Muscle of back (tissue), 13 donors: ENCODE measurements around the gene UPF2. TPM values are rescaled to one million over a fixed set of nuclear protein-coding genes. Genes with fewer than 3 reads are reported as not detected.
"Not testable (repeated sequence)": the region's sequence is repeated elsewhere in the genome, so short reads cannot be mapped to it uniquely, and the experiment has no call there.

ENCODE experiments used
- DNase-seq, 3 donors: peaks; one replicate each; pipeline versions ENCODE4 v3.0.0 to v3.0.0-alpha.2; 2013
- long read RNA-seq, 9 donors: transcript quantifications; one replicate each; lab custom pipeline, GENCODE V29; 2026
- polyA plus RNA-seq, 10 donors: library from polyadenylated mRNA; unstranded; fragments of 120-200 nt; gene quantifications; one replicate each; pipeline ENCODE4 v1.2.1, GENCODE V29; 2013; ENCODE audit not compliant: insufficient read length in 10 of 10

UPF2 gene
- polyA plus RNA-seq: 10 to 100 TPM; 15.5 to 25.5 (median 20.3) TPM
- long read RNA-seq, donor 1, partial matches to known transcripts: 0 of 2 reads
- long read RNA-seq, donor 1, other reads (novel, unspliced or antisense): 0 of 2 reads
- long read RNA-seq, donor 2, partial matches to known transcripts: 23 of 23 reads
- long read RNA-seq, donor 2, other reads (novel, unspliced or antisense): 0 of 23 reads
- long read RNA-seq, donor 3: 0 reads
- long read RNA-seq, donor 4, full-length matches to known transcripts: 1 of 12 reads
- long read RNA-seq, donor 4, partial matches to known transcripts: 11 of 12 reads
- long read RNA-seq, donor 4, other reads (novel, unspliced or antisense): 0 of 12 reads
- long read RNA-seq, donor 5, partial matches to known transcripts: 32 of 32 reads
- long read RNA-seq, donor 5, other reads (novel, unspliced or antisense): 0 of 32 reads
- long read RNA-seq, donor 6, full-length matches to known transcripts: 1 of 25 reads
- long read RNA-seq, donor 6, partial matches to known transcripts: 24 of 25 reads
- long read RNA-seq, donor 6, other reads (novel, unspliced or antisense): 0 of 25 reads
- long read RNA-seq, donor 7, partial matches to known transcripts: 42 of 42 reads
- long read RNA-seq, donor 7, other reads (novel, unspliced or antisense): 0 of 42 reads
- long read RNA-seq, donor 8, partial matches to known transcripts: 24 of 24 reads
- long read RNA-seq, donor 8, other reads (novel, unspliced or antisense): 0 of 24 reads
- long read RNA-seq, donor 9: 0 reads

GRCh38 chr10:12042797-12043651 lies at the start of gene UPF2:
UPF2 (minus strand) TSS chr10:12042809; CDS start chr10:12035423, 7,386 bp downstream.
- peak; percentile 98 to 99 (median 98) for DNase-seq

- DNase-seq: no peak
These were observed 48.8 kb upstream of the UPF2 start for GRCh38 chr10:12091421-12091820.

GRCh38 chr10:12088919-12089318 lies 46.3 kb upstream of the UPF2 start:
- DNase-seq: no peak

GRCh38 chr10:12081879-12082557 lies 39.4 kb upstream of the UPF2 start:
- DNase-seq: no peak

- no peak for DNase-seq
These were observed 38.9 kb upstream of the UPF2 start for GRCh38 chr10:12081470-12081869.

- no peak for DNase-seq
These were observed 35.1 kb upstream of the UPF2 start for GRCh38 chr10:12077580-12078180.

GRCh38 chr10:12073526-12073925 lies 30.9 kb upstream of the UPF2 start:
- DNase-seq: no peak

- not testable (repeated sequence) for DNase-seq
These were observed 28.8 kb upstream of the UPF2 start for GRCh38 chr10:12071441-12071840.

- DNase-seq: peak; percentile 98 to 99 (median 99)
These were observed 26.1 kb upstream of the UPF2 start, which contains the start of gene DHTKD1 for GRCh38 chr10:12068449-12069269. DHTKD1 (plus strand) TSS chr10:12068954; CDS start chr10:12069034, 80 bp downstream.

- peak in 1 of 3 donors; percentile 58 for DNase-seq
These were observed 24.7 kb upstream of the UPF2 start for GRCh38 chr10:12067336-12067735.

- no peak for DNase-seq
These were observed 20.8 kb upstream of the UPF2 start for GRCh38 chr10:12063483-12063818.

- no peak for DNase-seq
These were observed 20.3 kb upstream of the UPF2 start for GRCh38 chr10:12062754-12063482.

- DNase-seq: no peak
These were observed 18.5 kb upstream of the UPF2 start for GRCh38 chr10:12061124-12061523.

GRCh38 chr10:12056748-12057147 lies 14.1 kb upstream of the UPF2 start:
- DNase-seq: no peak

GRCh38 chr10:12055732-12056131 lies 13.1 kb upstream of the UPF2 start:
- DNase-seq: no peak

- DNase-seq: no peak
These were observed 8.6 kb upstream of the UPF2 start for GRCh38 chr10:12051241-12051640.

GRCh38 chr10:12050528-12050927 lies 7.9 kb upstream of the UPF2 start:
- DNase-seq: no peak

- DNase-seq: no peak
These were observed 5.9 kb upstream of the UPF2 start for GRCh38 chr10:12048547-12048946.

GRCh38 chr10:12045596-12045995 lies 3.0 kb upstream of the UPF2 start:
- no peak for DNase-seq
